Neural progenitor cell (in vitro differentiated cells): ENCODE data around the gene JMJD8.

ENCODE experiments used
- CTCF ChIP-seq: fragments of 200-600 bp; sonication (generic); IDR thresholded peaks from 2 replicates; pipeline ENCODE4 v1.5.1; 2017; ENCODE audit warnings: antibody characterized with exemption, mild to moderate bottlenecking
- EZH2 ChIP-seq: fragments of 200-600 bp; sonication (generic); IDR thresholded peaks from 2 replicates; pipeline ENCODE4 v1.6.1; 2017; ENCODE audit warnings: antibody characterized with exemption, mild to moderate bottlenecking, moderate library complexity
- EZH2phosphoT487 ChIP-seq: fragments of 200-600 bp; sonication (generic); IDR thresholded peaks from 2 replicates; pipeline ENCODE4 v1.6.1; 2017; ENCODE audit warnings: antibody characterized with exemption

DNA sequence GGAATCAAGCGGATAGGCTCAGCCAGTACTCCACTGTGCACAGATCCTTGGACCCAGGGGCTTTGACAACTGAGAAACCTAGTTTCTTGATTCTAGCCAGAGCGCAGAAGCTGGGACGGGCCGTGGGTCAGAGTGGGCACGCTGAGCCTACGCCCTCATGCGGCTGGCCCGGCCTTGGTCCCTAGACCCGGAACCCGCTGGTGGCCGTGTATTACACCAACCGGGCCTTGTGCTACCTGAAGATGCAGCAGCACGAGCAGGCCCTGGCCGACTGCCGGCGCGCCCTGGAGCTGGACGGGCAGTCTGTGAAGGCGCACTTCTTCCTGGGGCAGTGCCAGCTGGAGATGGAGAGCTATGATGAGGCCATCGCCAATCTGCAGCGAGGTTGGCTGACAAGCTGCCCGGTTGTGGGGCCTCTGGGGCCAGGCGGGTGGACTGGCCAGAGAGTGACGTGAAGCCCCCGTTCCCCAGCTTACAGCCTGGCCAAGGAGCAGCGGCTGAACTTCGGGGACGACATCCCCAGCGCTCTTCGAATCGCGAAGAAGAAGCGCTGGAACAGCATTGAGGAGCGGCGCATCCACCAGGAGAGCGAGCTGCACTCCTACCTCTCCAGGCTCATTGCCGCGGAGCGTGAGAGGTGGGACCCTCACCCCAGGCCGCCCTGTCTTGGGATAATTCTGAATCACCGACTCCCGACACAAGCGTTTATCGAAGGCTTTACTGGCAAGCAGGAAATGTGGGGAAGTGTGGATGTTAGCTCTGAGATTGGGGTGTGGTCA, 3.0 kb downstream of the JMJD8 start:
- peak; percentile 26 for TF ChIP-seq CTCF
- no peak for TF ChIP-seq EZH2
- no peak for TF ChIP-seq EZH2phosphoT487
